Left cardiac atrium (tissue), 4 donors: Measurements from ENCODE around the gene LHFPL4. TPM values are rescaled to one million over a fixed set of nuclear protein-coding genes. Genes with fewer than 3 reads are reported as not detected.
"Not testable (repeated sequence)": the region's sequence is repeated elsewhere in the genome, so short reads cannot be mapped to it uniquely, and the experiment has no call there.

Source experiments
- ATAC-seq, 2 donors: fragments of 200-7000 bp; cut with Tn5 transposase; one replicate each; pipeline ENCODE4 v1.9.1; 2020; ENCODE audit warnings: mild to moderate bottlenecking in 2 of 2, moderate library complexity in 2 of 2
- DNase-seq: peaks from one replicate; pipeline ENCODE4 v3.0.0-alpha.2; 2020
- intact Hi-C, 2 donors: fragments of 100-400 bp; cut with DNase I; formaldehyde crosslinking; loops; one replicate each; pipeline versions ENCODE4 v1.14.1 to v1.15.1; 2022 to 2023
- long read RNA-seq: library from polyadenylated mRNA; unstranded; transcript quantifications from one replicate; pipeline ENCODE4 v2.0.0, GENCODE V29; 2021
- total RNA-seq, 2 donors: library from RNA; stranded (reverse); fragmentation: NEBNext Ultra II Directional; extraction: Animal tissue kit (Norgen Biotek cat#: 25700); gene quantifications; one replicate each; pipeline ENCODE4 v1.2.1, GENCODE V29; 2021
- donor health status: DM: no; HTN: yes; CAD: no.
- donor health status: DM: no; HTN: yes; CAD: no; lungs with severe emphysema.
- donor health status: DM: yes; HTN: yes; CAD: no.
- donor health status: Dilated cardiomyopathy.

LHFPL4 gene
- total RNA-seq = not detected
- long read RNA-seq, partial matches to known transcripts = 0 of 1 reads
- long read RNA-seq, other reads (novel, unspliced or antisense) = 1 of 1 reads

GRCh38 chr3:9553021-9553947 is at the start of gene LHFPL4:
Gene LHFPL4 (minus strand): TSS chr3:9553822. CDS start chr3:9552679, 1,143 bp downstream.
- intact Hi-C loops = no loop called here
- no peak for DNase-seq
- no peak for ATAC-seq

- DNase-seq (no peak), ATAC-seq (no peak)
- intact Hi-C loops = no loop called here
These were observed 49.0 kb upstream of the LHFPL4 start for GRCh38 chr3:9602620-9603019.

GRCh38 chr3:9601006-9601581 is 47.5 kb upstream of the LHFPL4 start:
- intact Hi-C loops, DNase-seq, ATAC-seq: not testable (repeated sequence)

- ATAC-seq = peak; percentile 86 to 87
- intact Hi-C loops = no loop called here
These were observed 47.0 kb upstream of the LHFPL4 start for GRCh38 chr3:9600597-9600996.

GRCh38 chr3:9598783-9599387 is 45.3 kb upstream of the LHFPL4 start:
- ATAC-seq (no peak), DNase-seq (no peak)
- intact Hi-C loops = no loop called here

More at GRCh38 chr3:9600597-9600996, 47.0 kb upstream of the LHFPL4 start:
- DNase-seq = peak; percentile 50

GRCh38 chr3:9595877-9596276 is 42.3 kb upstream of the LHFPL4 start:
- no peak for DNase-seq
- ATAC-seq = no peak
- intact Hi-C loops = no loop called here

- intact Hi-C loops, DNase-seq, ATAC-seq: not testable (repeated sequence)
These were observed 38.2 kb upstream of the LHFPL4 start for GRCh38 chr3:9591781-9592180.

- intact Hi-C loops = no loop called here
- DNase-seq (no peak), ATAC-seq (no peak)
These were observed 36.7 kb upstream of the LHFPL4 start for GRCh38 chr3:9590282-9590791.

- DNase-seq = no peak
- intact Hi-C loops = no loop called here
- no peak for ATAC-seq
These were observed 30.2 kb upstream of the LHFPL4 start for GRCh38 chr3:9583792-9584191.

GRCh38 chr3:9583371-9583770 is 29.7 kb upstream of the LHFPL4 start:
- intact Hi-C loops = no loop called here
- DNase-seq = no peak
- ATAC-seq = no peak

- ATAC-seq = no peak
- intact Hi-C loops = no loop called here
- no peak for DNase-seq
These were observed 28.7 kb upstream of the LHFPL4 start for GRCh38 chr3:9582332-9582731.

GRCh38 chr3:9581742-9582141 is 28.1 kb upstream of the LHFPL4 start:
- ATAC-seq = no peak
- DNase-seq = no peak
- intact Hi-C loops = no loop called here

GRCh38 chr3:9569054-9569453 is 15.4 kb upstream of the LHFPL4 start:
- no peak for ATAC-seq
- no peak for DNase-seq
- intact Hi-C loops = no loop called here

GRCh38 chr3:9565316-9565715 is 11.7 kb upstream of the LHFPL4 start:
- intact Hi-C loops = no loop called here
- ATAC-seq (no peak), DNase-seq (no peak)

GRCh38 chr3:9563851-9564250 is 10.2 kb upstream of the LHFPL4 start:
- intact Hi-C loops = no loop called here
- DNase-seq (no peak), ATAC-seq (no peak)

- not testable (repeated sequence) for DNase-seq
These were observed 6.4 kb upstream of the LHFPL4 start for GRCh38 chr3:9560056-9560455.

GRCh38 chr3:9553948-9554513 is 409 bp upstream of the LHFPL4 start:
- intact Hi-C loops = no loop called here
- ATAC-seq = no peak
- no peak for DNase-seq

More at GRCh38 chr3:9560056-9560455, 6.4 kb upstream of the LHFPL4 start:
- ATAC-seq, intact Hi-C loops: not testable (repeated sequence)

GRCh38 chr3:9552252-9552999 is 1.2 kb downstream of the LHFPL4 start:
- peak in 1 of 2 donors; percentile 40 for ATAC-seq
- intact Hi-C loops = no loop called here
- peak; percentile 43 for DNase-seq

GRCh38 chr3:9550999-9551398 is 2.6 kb downstream of the LHFPL4 start:
- intact Hi-C loops = no loop called here
- no peak for DNase-seq
- no peak for ATAC-seq
